DND-41 (cell line): ENCODE measurements around the gene CASTOR1.

ENCODE experiments used
- EZH2 ChIP-seq: IDR thresholded peaks from 3 replicates; pipeline ENCODE4 v1.6.1; 2012; ENCODE audit warnings: borderline replicate concordance, low read depth, mild to moderate bottlenecking, moderate library complexity, low read length, inconsistent platforms; ENCODE audit not compliant: severe bottlenecking
- TF ChIP-seq, protein P1 (sequence below): IDR thresholded peaks from 2 replicates; pipeline ENCODE4 v1.5.1; 2012; ENCODE audit warnings: borderline replicate concordance, low read length, moderate library complexity, mild to moderate bottlenecking; ENCODE audit not compliant: poor library complexity, severe bottlenecking; ENCODE audit errors: extremely low read depth

DNA sequence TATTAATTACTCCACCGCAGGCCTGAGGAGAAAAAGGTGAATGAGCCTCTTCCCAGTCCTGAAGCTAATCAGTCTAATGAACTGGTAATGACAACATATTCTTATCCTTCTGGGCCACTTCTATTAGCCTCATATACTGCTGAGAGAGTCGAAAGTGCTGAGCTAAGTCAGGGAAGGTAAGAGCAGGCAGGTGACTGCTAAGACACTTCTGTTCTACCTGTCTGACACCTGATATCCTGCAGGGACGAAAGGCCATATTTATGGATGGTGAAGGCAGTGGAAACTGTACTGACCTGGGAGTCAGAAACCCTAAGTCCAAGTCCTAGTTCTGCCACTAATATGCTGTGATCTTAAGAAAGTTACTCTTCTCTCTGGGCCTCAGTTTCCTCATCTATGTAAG lies 33.9 kb upstream of the CASTOR1 start:
- TF ChIP-seq, protein P1, sequence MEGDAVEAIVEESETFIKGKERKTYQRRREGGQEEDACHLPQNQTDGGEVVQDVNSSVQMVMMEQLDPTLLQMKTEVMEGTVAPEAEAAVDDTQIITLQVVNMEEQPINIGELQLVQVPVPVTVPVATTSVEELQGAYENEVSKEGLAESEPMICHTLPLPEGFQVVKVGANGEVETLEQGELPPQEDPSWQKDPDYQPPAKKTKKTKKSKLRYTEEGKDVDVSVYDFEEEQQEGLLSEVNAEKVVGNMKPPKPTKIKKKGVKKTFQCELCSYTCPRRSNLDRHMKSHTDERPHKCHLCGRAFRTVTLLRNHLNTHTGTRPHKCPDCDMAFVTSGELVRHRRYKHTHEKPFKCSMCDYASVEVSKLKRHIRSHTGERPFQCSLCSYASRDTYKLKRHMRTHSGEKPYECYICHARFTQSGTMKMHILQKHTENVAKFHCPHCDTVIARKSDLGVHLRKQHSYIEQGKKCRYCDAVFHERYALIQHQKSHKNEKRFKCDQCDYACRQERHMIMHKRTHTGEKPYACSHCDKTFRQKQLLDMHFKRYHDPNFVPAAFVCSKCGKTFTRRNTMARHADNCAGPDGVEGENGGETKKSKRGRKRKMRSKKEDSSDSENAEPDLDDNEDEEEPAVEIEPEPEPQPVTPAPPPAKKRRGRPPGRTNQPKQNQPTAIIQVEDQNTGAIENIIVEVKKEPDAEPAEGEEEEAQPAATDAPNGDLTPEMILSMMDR: no peak
- TF ChIP-seq EZH2: no peak
